Upper lobe of right lung (tissue), 1 donor: ENCODE results near the gene XRN2. TPM values are rescaled to one million over a fixed set of nuclear protein-coding genes. Genes with fewer than 3 reads are reported as not detected.

Experiments
- ATAC-seq: fragments of 200-7000 bp; cut with Tn5 transposase; one replicate; pipeline ENCODE4 v1.9.1; 2020; ENCODE audit warnings: mild to moderate bottlenecking, moderate library complexity
- DNase-seq: peaks from one replicate; pipeline ENCODE4 v3.0.0-alpha.2; 2020
- H3K27ac ChIP-seq: fragments of 200-600 bp; one replicate; pipeline ENCODE4 v1.8.0; 2022
- H3K27me3 ChIP-seq: fragments of 200-600 bp; one replicate; pipeline ENCODE4 v1.8.0; 2022; ENCODE audit warnings: mild to moderate bottlenecking
- H3K36me3 ChIP-seq: fragments of 200-600 bp; one replicate; pipeline ENCODE4 v1.8.0; 2022
- H3K4me1 ChIP-seq: fragments of 200-600 bp; one replicate; pipeline ENCODE4 v1.8.0; 2022
- H3K4me3 ChIP-seq: fragments of 200-600 bp; one replicate; pipeline ENCODE4 v1.8.0; 2022; ENCODE audit warnings: mild to moderate bottlenecking
- H3K9me3 ChIP-seq: fragments of 200-600 bp; one replicate; pipeline ENCODE4 v1.8.0; 2022
- CTCF ChIP-seq: fragments of 200-600 bp; IDR thresholded peaks from one replicate; pipeline ENCODE4 v1.8.0; 2022; ENCODE audit warnings: antibody characterized with exemption
- intact Hi-C: fragments of 100-400 bp; cut with DNase I; formaldehyde crosslinking; loops from one replicate; pipeline ENCODE4 v1.11.0; 2022
- total RNA-seq: library from RNA; stranded (reverse); fragmentation: NEBNext Ultra II Directional; extraction: Animal tissue kit (Norgen Biotek cat#: 25700); gene quantifications from one replicate; pipeline ENCODE4 v1.2.1, GENCODE V29; 2021
- donor health status: DM: no; HTN: yes; CAD: no; lungs with severe emphysema.

XRN2 gene
- total RNA-seq, 1 donor from 2014 or later = 54.9 TPM

DNA sequence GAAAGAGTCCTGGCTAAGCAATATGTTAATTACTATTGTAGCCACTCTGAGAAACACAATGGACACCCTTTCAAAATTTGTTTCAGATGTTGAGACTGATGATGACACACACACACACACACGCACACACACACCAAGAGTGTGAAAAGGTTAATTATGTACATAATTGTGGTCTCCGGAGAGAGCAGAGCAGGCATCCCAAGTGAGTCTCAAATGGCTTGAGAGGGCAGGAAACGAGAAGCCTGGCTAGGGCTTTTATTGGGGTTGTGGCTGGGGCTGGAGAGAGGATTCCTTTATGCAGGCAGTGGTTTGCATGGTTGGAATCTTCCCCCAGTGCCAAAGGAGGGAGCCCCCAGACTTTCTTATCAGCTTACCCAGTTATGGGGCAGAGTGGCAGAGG lies 132.4 kb downstream of the XRN2 start:
- DNase-seq = no peak
- Histone ChIP-seq H3K27me3 (peaks cover 22% of the 10 kb centered on the region), H3K36me3 (no peaks in the 10 kb centered on the region), H3K27ac (no peak overlapping the region), H3K4me3 (no peak overlapping the region), H3K9me3 (no peaks in the 10 kb centered on the region), H3K4me1 (no peaks in the 10 kb centered on the region)
- ATAC-seq = no peak
- intact Hi-C loops = no loop called here
- no peak for TF ChIP-seq CTCF

GRCh38 chr20:21436205-21436604 lies 133.1 kb downstream of the XRN2 start:
- Histone ChIP-seq H3K36me3 (no peaks in the 10 kb centered on the region), H3K9me3 (no peaks in the 10 kb centered on the region), H3K4me3 (no peak overlapping the region), H3K27ac (no peak overlapping the region), H3K27me3 (peaks cover 22% of the 10 kb centered on the region), H3K4me1 (no peaks in the 10 kb centered on the region)
- ATAC-seq = no peak
- no peak for TF ChIP-seq CTCF
- intact Hi-C loops = no loop called here
- DNase-seq = no peak

DNA sequence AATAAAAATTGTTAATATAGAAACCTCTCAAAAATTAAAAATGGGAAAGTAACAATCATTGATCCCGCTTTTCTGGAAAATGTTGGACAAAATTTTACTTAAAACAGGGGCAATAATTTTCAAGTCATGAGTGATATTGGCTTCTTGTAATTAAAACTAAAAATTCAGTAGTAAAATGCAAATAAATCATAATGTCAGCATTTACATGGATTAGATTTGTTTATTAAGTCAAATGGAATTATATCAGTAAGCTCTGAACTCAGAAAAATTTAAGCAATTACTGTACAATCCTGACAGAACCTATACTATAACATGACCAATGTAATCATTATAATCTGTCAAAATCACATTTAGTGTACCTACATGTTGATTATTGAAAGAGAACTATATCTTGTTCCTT lies 134.1 kb downstream of the XRN2 start:
- no peak for DNase-seq
- H3K9me3 ChIP-seq = no peaks in the 10 kb centered on the region
- no peaks in the 10 kb centered on the region for H3K4me1 ChIP-seq
- peaks cover 22% of the 10 kb centered on the region for H3K27me3 ChIP-seq
- no peak overlapping the region for H3K27ac ChIP-seq
- no peak for ATAC-seq
- TF ChIP-seq CTCF = no peak
- intact Hi-C loops = no loop called here
- H3K4me3 ChIP-seq = no peak overlapping the region
- no peaks in the 10 kb centered on the region for H3K36me3 ChIP-seq

DNA sequence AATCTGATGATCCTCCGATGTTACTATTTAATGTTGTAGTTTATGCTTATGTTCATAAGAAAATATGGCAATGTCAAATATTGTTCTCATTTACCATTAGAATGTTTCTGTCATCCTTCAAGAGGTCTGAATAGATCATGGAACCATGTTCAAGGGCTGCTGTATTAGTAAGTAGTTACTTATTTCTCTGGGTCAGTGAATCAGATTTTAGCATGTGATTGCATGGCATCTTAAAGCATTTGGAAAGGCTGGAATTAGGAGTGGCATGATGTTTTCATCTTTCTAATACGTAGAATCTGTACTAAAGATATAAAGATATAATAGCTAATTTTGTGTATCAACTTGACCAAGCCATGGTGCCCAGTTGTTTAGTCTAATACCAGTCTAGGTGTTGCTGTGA lies 134.7 kb downstream of the XRN2 start:
- Histone ChIP-seq H3K4me3 (no peak overlapping the region), H3K9me3 (no peaks in the 10 kb centered on the region), H3K36me3 (no peaks in the 10 kb centered on the region), H3K27me3 (peaks cover 22% of the 10 kb centered on the region), H3K4me1 (no peaks in the 10 kb centered on the region), H3K27ac (no peak overlapping the region)
- intact Hi-C loops = no loop called here
- DNase-seq (no peak), ATAC-seq (no peak)
- TF ChIP-seq CTCF = no peak

Other genes starting within 250 kb of the XRN2 start
- gene LINC00237, start 197.0 kb upstream of the XRN2 start, total RNA-seq = not detected
- 16.2 TPM for gene KIZ, start 177.2 kb upstream of the XRN2 start, total RNA-seq
- gene NKX2-4, start 94.2 kb downstream of the XRN2 start, total RNA-seq = not detected
- not detected for gene NKX2-2, start 210.7 kb downstream of the XRN2 start, total RNA-seq